B cell (primary cell): ENCODE measurements around the gene MS4A13. TPM values are rescaled to one million over a fixed set of nuclear protein-coding genes. Genes with fewer than 3 reads are reported as not detected.

Experiments used
- ATAC-seq: fragments of 200-7000 bp; cut with Tn5 transposase; one replicate; pipeline ENCODE4 v1.10.0; 2021; ENCODE audit warnings: low read depth, mild to moderate bottlenecking, moderate number of reproducible peaks, moderate library complexity
- CTCF ChIA-PET: fragments of 350-600 bp; sonication (Branson Sonifier 250); formaldehyde crosslinking; loops from one replicate; lab custom pipeline; 2021; ENCODE audit warnings: antibody characterized with exemption, inconsistent platforms; lab: Charles Lee
- POLR2A ChIA-PET: fragments of 350-600 bp; sonication (Branson Sonifier 250); formaldehyde crosslinking; loops from one replicate; lab custom pipeline; 2021; ENCODE audit warnings: antibody characterized with exemption; lab: Charles Lee
- DNase-seq: peaks from one replicate; pipeline ENCODE4 v3.0.0; 2013
- H2AFZ ChIP-seq: 2 replicates; pipeline ENCODE4 v1.6.1; 2012; ENCODE audit warnings: mild to moderate bottlenecking, low read depth, low read length; ENCODE audit not compliant: insufficient read depth, poor library complexity, severe bottlenecking
- H3K27ac ChIP-seq, 2 donors: 1 replicate in 1 of 2; 2 replicates in 1 of 2; pipeline ENCODE4 v1.5.1; 2012 to 2013; ENCODE audit warnings: low read length in 2 of 2, mild to moderate bottlenecking in 2 of 2, moderate library complexity in 1 of 2
- H3K27me3 ChIP-seq, 4 experiments: fragments of 200-600 bp in 1 of 4; sonication (generic) in 1 of 4; replicated peaks in 1 of 4; 1 replicate in 2 of 4; 2 replicates in 2 of 4; pipeline versions ENCODE4 v1.6.1 to v1.7.0; 2013 to 2016; ENCODE audit warnings: low read length in 3 of 4, mild to moderate bottlenecking in 2 of 4, mixed read lengths in 1 of 4, moderate library complexity in 1 of 4; ENCODE audit not compliant: insufficient read depth in 4 of 4, control insufficient read depth in 3 of 4; ENCODE audit errors: control extremely low read depth in 1 of 4
- H3K36me3 ChIP-seq, 2 experiments: replicated peaks in 1 of 2; 1 replicate in 1 of 2; 2 replicates in 1 of 2; pipeline versions ENCODE4 v1.6.1 to v1.7.1; 2013; ENCODE audit warnings: low read length in 1 of 2; ENCODE audit not compliant: insufficient read depth in 2 of 2, control insufficient read depth in 1 of 2; ENCODE audit errors: control extremely low read depth in 1 of 2, extremely low read depth in 1 of 2
- H3K4me1 ChIP-seq, 2 donors: fragments of 200-600 bp in 1 of 2; sonication (generic) in 1 of 2; 1 replicate in 1 of 2; 2 replicates in 1 of 2; pipeline versions ENCODE4 v1.5.1 to v1.6.1; 2013 to 2017; ENCODE audit warnings: low read length in 2 of 2; ENCODE audit not compliant: control insufficient read depth in 2 of 2, insufficient read depth in 2 of 2
- H3K4me2 ChIP-seq: replicated peaks from 2 replicates; pipeline ENCODE3; 2012; ENCODE audit warnings: mild to moderate bottlenecking, low read depth, low read length; ENCODE audit not compliant: poor library complexity, severe bottlenecking
- H3K4me3 ChIP-seq, 5 experiments: fragments of 200-600 bp in 1 of 5; sonication (generic) in 1 of 5; 1 replicate in 3 of 5; 2 replicates in 2 of 5; pipeline versions ENCODE4 v1.5.1 to v1.7.0; 2011 to 2016; ENCODE audit warnings: low read length in 4 of 5, mild to moderate bottlenecking in 4 of 5, low read depth in 2 of 5, control low read depth in 1 of 5, moderate library complexity in 1 of 5; ENCODE audit not compliant: insufficient read depth in 1 of 5; ENCODE audit errors: control extremely low read depth in 1 of 5, extremely low read depth in 1 of 5
- H3K79me2 ChIP-seq: fragments of 200-600 bp; sonication (generic); one replicate; pipeline ENCODE4 v1.6.0; 2016; ENCODE audit warnings: low read length; ENCODE audit not compliant: control insufficient read depth, insufficient read depth
- H3K9ac ChIP-seq: fragments of 200-600 bp; sonication (generic); 2 replicates; pipeline ENCODE4 v1.6.1; 2017; ENCODE audit warnings: mild to moderate bottlenecking, low read length, moderate library complexity
- H3K9me3 ChIP-seq, 3 donors: one replicate each; pipeline versions ENCODE4 v1.6.1 to v1.7.1; 2013; ENCODE audit warnings: low read length in 2 of 3; ENCODE audit not compliant: control insufficient read depth in 2 of 3, insufficient read depth in 1 of 3; ENCODE audit errors: control extremely low read depth in 1 of 3
- H4K20me1 ChIP-seq: 2 replicates; pipeline ENCODE4 v1.6.0; 2012; ENCODE audit warnings: mild to moderate bottlenecking, low read length; ENCODE audit not compliant: insufficient read depth, control insufficient read depth, poor library complexity, severe bottlenecking
- H3K27ac Mint-ChIP-seq: one replicate; pipeline ENCODE4 v1.8.0; 2021; ENCODE audit warnings: mixed read lengths
- H3K27me3 Mint-ChIP-seq: one replicate; pipeline ENCODE4 v1.8.0; 2021; ENCODE audit warnings: mixed read lengths
- H3K4me1 Mint-ChIP-seq: one replicate; pipeline ENCODE4 v1.8.0; 2021; ENCODE audit warnings: mixed read lengths
- H3K4me3 Mint-ChIP-seq: one replicate; pipeline ENCODE4 v1.8.0; 2021; ENCODE audit warnings: mixed read lengths
- H3K9me3 Mint-ChIP-seq: one replicate; pipeline ENCODE4 v1.8.0; 2022; ENCODE audit warnings: mixed read lengths; ENCODE audit not compliant: insufficient read depth
- EZH2 ChIP-seq: IDR thresholded peaks from 2 replicates; pipeline ENCODE4 v1.6.1; 2012; ENCODE audit warnings: borderline replicate concordance, low read depth, mild to moderate bottlenecking, moderate library complexity, low read length; ENCODE audit not compliant: insufficient read depth, poor library complexity, severe bottlenecking
- WGBS: methylation state at CpG from one replicate; pipeline ENCODE4 v1.1.5; 2013; ENCODE audit warnings: missing lambda C conversion rate; ENCODE audit not compliant: insufficient coverage; 5-methylcytosine and 5-hydroxymethylcytosine counted together
- intact Hi-C: fragments of 100-400 bp; cut with micrococcal nuclease; formaldehyde crosslinking; loops from one replicate; pipeline ENCODE4 v1.10.0; 2022
- polyA plus RNA-seq: library from polyadenylated mRNA; depleted of rRNA; stranded (reverse); fragments of >200 nt; gene quantifications from 2 replicates; pipeline ENCODE4 v1.2.3, GENCODE V29; 2012
- total RNA-seq, 2 donors: library from RNA; stranded (reverse); fragments of 120-200 nt in 1 of 2; gene quantifications; 1 replicate in 1 of 2; 2 replicates in 1 of 2; pipeline versions ENCODE4 v1.2.3 to v1.2.4, GENCODE V29; 2013 to 2022
- TF ChIP-seq, protein P1 (sequence below): fragments of 200-600 bp; IDR thresholded peaks from one replicate; pipeline ENCODE4 v1.8.0; 2022; ENCODE audit warnings: antibody characterized with exemption, mild to moderate bottlenecking

MS4A13 gene
- total and polyA plus RNA-seq, 2 donors (not counting 1 experiment from before 2014, with no cell fraction given), result not detected

DNA sequence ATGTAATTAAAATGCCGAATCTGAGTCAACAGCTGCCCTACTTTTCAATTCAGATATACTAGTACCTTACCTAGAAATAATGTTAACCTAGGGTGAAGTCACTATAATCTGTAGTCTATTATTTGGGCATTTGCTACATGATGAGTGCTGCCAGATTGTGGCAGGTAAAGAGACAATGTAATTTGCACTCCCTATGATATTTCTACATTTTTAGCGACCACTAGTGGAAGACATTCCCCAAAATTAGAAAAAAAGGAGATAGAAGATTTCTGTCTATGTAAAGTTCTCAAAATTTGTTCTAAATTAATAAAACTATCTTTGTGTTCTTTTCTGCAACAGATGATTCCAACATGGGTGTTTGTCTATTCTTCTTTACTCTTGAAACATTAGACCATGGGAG is 45.5 kb upstream of the MS4A13 start:
- no peaks in the 10 kb centered on the region for H3K27me3 Mint-ChIP-seq
- peak overlapping the region; percentile 54 for H3K27ac Mint-ChIP-seq
- intact Hi-C loops, result loop anchor here (1.0 to 10.0 kb wide), 2 partner anchors 10 to 665 kb away; no protein-coding TSS in a partner anchor
- ATAC-seq, result no peak
- peaks cover 65% of the 10 kb centered on the region for H3K4me1 Mint-ChIP-seq
- no CpG with 5 or more reads among the region's 2 CpGs for WGBS
- peaks cover 19 to 61% of the 10 kb centered on the region in 2 experiments for H3K36me3 ChIP-seq
- no peak overlapping the region for H3K9ac ChIP-seq
- peaks cover 14% of the 10 kb centered on the region for H3K79me2 ChIP-seq
- H4K20me1 ChIP-seq, result peaks cover 16% of the 10 kb centered on the region
- H3K4me2 ChIP-seq, result no peak overlapping the region
- ChIA-PET POLR2A (no interaction called here), CTCF (interaction anchor here (1.3 to 5.1 kb wide), 4 partner anchors 10 to 107 kb away, joined by 3 to 40 read pairs (median 12); no protein-coding TSS in a partner anchor)
- H2AFZ ChIP-seq, result no peak overlapping the region
- no peaks in the 10 kb centered on the region for H3K27me3 ChIP-seq
- DNase-seq, result no peak
- H3K9me3 Mint-ChIP-seq, result no peaks in the 10 kb centered on the region
- H3K4me1 ChIP-seq, result peaks cover 10 to 24% of the 10 kb centered on the region in 2 donors
- H3K4me3 ChIP-seq, result no peak overlapping the region
- TF ChIP-seq EZH2, result no peak
- TF ChIP-seq, protein P1, sequence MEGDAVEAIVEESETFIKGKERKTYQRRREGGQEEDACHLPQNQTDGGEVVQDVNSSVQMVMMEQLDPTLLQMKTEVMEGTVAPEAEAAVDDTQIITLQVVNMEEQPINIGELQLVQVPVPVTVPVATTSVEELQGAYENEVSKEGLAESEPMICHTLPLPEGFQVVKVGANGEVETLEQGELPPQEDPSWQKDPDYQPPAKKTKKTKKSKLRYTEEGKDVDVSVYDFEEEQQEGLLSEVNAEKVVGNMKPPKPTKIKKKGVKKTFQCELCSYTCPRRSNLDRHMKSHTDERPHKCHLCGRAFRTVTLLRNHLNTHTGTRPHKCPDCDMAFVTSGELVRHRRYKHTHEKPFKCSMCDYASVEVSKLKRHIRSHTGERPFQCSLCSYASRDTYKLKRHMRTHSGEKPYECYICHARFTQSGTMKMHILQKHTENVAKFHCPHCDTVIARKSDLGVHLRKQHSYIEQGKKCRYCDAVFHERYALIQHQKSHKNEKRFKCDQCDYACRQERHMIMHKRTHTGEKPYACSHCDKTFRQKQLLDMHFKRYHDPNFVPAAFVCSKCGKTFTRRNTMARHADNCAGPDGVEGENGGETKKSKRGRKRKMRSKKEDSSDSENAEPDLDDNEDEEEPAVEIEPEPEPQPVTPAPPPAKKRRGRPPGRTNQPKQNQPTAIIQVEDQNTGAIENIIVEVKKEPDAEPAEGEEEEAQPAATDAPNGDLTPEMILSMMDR, result no peak
- H3K9me3 ChIP-seq, result no peaks in the 10 kb centered on the region
- no peak overlapping the region for H3K4me3 Mint-ChIP-seq
- peak overlapping the region in 1 of 2 donors; percentile 93 for H3K27ac ChIP-seq

DNA sequence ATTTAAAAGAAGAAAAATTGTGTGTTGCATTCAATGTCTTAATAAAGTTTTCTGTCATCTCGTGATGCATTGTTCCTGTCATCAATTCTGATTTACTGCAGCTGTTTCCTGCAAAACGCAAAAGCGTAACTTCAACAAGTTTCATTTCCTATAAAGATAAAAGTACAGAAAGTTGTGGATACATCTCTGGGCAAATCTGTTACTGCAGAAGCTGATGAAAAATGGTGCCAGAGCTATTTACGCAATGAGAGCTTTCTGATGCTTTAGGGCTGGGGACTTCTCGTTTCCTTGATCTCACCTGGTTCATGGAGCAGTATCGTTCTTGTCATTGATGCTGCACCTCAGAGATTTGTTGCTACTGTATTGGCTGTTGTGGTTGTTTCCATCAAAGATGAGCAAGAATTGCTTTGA is 38.2 kb upstream of the MS4A13 start:
- Mint-ChIP-seq H3K27ac (peak overlapping the region; percentile 78), H3K27me3 (no peaks in the 10 kb centered on the region), H3K4me3 (peak overlapping the region; percentile 69), H3K4me1 (peaks cover 66% of the 10 kb centered on the region), H3K9me3 (no peaks in the 10 kb centered on the region)
- POLR2A ChIA-PET, result interaction anchor here (0.7 to 2.6 kb wide), 7 partner anchors 9 to 114 kb away, joined by 5 to 41 read pairs (median 10); partner anchors contain the start of gene MS4A1
- Histone ChIP-seq H3K4me3 (peak overlapping the region in 1 of 5 experiments; percentile 16), H3K79me2 (peaks cover 20% of the 10 kb centered on the region), H3K4me2 (peak overlapping the region; percentile 60), H3K9ac (no peak overlapping the region), H3K27me3 (no peaks in the 10 kb centered on the region), H3K27ac (peak overlapping the region; percentile 78 to 88), H2AFZ (no peak overlapping the region), H4K20me1 (no peaks in the 10 kb centered on the region), H3K36me3 (no peaks in the 10 kb centered on the region), H3K9me3 (peaks cover 0 to 4% (median 2%) of the 10 kb centered on the region in 3 donors), H3K4me1 (peaks cover 43 to 55% of the 10 kb centered on the region in 2 donors)
- ATAC-seq, result peak; percentile 95
- intact Hi-C loops, result loop anchor here (1.0 to 10.0 kb wide), 5 partner anchors 9 to 672 kb away; partner anchors contain the start of gene MS4A1
- CTCF ChIA-PET, result interaction anchor here (0.7 to 6.0 kb wide), 16 partner anchors 10 to 879 kb away, joined by 3 to 109 read pairs (median 7); partner anchors contain the start of genes MS4A1 and MS4A7
- TF ChIP-seq, protein P1, result no peak
- no peak for TF ChIP-seq EZH2
- peak; percentile 92 for DNase-seq
- 5% methylated on average over 2 of the region's 6 CpGs for WGBS
